Erythroblast (primary cell): ENCODE results near the gene CHCHD2.

ENCODE experiments used
- GATA1 ChIP-seq: IDR thresholded peaks from 2 replicates; pipeline ENCODE4 v1.6.1; 2011; ENCODE audit warnings: low read depth, mild to moderate bottlenecking, control low read depth, low read length, moderate library complexity
- POLR2A ChIP-seq: IDR thresholded peaks from 2 replicates; pipeline ENCODE4 v1.6.1; 2011; ENCODE audit warnings: mild to moderate bottlenecking, low read length

DNA sequence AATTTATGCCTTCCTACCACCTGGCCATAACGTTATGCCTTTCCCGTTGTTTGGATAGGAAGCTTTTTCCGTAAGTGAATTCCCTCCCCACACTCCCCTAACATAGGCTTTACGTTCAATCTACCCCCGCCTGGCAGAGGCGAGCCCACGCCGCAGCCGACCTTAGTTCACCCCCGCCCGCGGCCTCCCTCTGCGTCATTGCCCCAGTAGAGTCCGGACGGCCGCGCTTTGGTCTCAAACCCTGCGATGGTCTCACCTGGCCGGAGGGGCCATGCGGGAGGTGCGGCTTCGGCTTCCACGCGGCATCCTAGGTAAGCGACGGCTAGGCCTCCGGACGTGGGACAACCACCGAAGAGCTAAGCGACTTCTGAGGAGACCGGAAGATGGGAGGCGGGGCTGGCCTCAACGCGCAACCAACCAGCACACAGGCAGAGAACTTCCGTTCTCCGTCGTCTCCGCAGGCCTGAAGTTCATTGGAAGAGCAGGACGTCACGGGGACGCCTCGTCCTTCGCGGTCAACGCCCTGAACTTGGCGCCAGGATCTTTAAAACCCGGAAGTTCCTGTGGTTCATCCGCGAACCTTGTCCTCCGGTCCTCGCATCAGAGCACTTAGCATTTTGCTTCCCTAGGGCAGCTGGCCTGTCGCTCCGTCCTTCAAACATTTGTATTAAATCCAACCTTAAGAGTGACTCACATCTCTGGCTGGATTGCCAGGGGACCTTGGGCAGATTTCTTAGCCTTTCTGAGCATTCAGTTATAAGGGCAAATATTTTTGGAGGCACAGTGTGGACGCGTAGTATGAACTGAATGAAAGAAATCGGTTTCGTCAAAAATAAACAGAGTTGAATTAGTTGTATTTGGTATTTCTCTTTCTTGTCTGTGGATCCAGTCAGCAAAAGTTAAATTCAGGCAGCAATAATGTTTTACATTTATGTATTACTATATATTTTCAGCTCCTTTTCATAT, at the start of gene CHCHD2:
- TF ChIP-seq POLR2A: peak; percentile 91
- TF ChIP-seq GATA1: no peak
